Loucy (cell line): ENCODE results near the gene ZNF831.

ENCODE experiments used
- H2AFZ ChIP-seq: fragments of 200-600 bp; sonication (generic); 2 replicates; pipeline ENCODE4 v1.6.0; 2016; ENCODE audit warnings: antibody characterized with exemption, mild to moderate bottlenecking, low read length, moderate library complexity
- H3F3A ChIP-seq: fragments of 200-600 bp; 2 replicates; pipeline ENCODE4 v1.6.0; 2016; ENCODE audit warnings: antibody characterized with exemption, low read depth, mild to moderate bottlenecking
- H3K27me3 ChIP-seq: fragments of 200-600 bp; sonication (generic); 2 replicates; pipeline ENCODE4 v1.6.1; 2014; ENCODE audit warnings: low read length, mild to moderate bottlenecking; ENCODE audit not compliant: insufficient read depth, poor library complexity, severe bottlenecking
- H3K36me3 ChIP-seq: fragments of 200-600 bp; sonication (generic); 2 replicates; pipeline ENCODE4 v1.6.1; 2016; ENCODE audit warnings: low read length; ENCODE audit not compliant: insufficient read depth
- H3K4me1 ChIP-seq: fragments of 200-600 bp; sonication (generic); 2 replicates; pipeline ENCODE4 v1.5.1; 2014; ENCODE audit warnings: low read length, mild to moderate bottlenecking; ENCODE audit not compliant: insufficient read depth, poor library complexity, severe bottlenecking
- H3K4me2 ChIP-seq: fragments of 200-600 bp; sonication (generic); 2 replicates; pipeline ENCODE4 v1.6.0; 2014; ENCODE audit warnings: antibody characterized with exemption, low read length, low read depth, mild to moderate bottlenecking; ENCODE audit not compliant: poor library complexity, severe bottlenecking
- H3K4me3 ChIP-seq: fragments of 200-600 bp; sonication (generic); 2 replicates; pipeline ENCODE4 v1.5.1; 2014; ENCODE audit warnings: low read length, mild to moderate bottlenecking, mixed read lengths; ENCODE audit not compliant: poor library complexity, severe bottlenecking
- H3K79me2 ChIP-seq: fragments of 200-600 bp; sonication (generic); 2 replicates; pipeline ENCODE4 v1.6.1; 2014; ENCODE audit warnings: low read length; ENCODE audit not compliant: insufficient read depth
- H3K9ac ChIP-seq: fragments of 200-600 bp; sonication (generic); 2 replicates; pipeline ENCODE4 v1.6.0; 2014; ENCODE audit warnings: mild to moderate bottlenecking, low read depth, low read length, moderate library complexity; ENCODE audit not compliant: poor library complexity, severe bottlenecking
- H3K9me2 ChIP-seq: fragments of 200-600 bp; sonication (generic); replicated peaks from 2 replicates; pipeline ENCODE4 v1.6.1; 2016; ENCODE audit warnings: low read depth, low read length, mixed read lengths
- H3K9me3 ChIP-seq: fragments of 200-600 bp; sonication (generic); 2 replicates; pipeline ENCODE4 v1.6.1; 2014; ENCODE audit warnings: mild to moderate bottlenecking, antibody characterized with exemption, low read length, low read depth; ENCODE audit not compliant: insufficient read depth
- H4K20me1 ChIP-seq: fragments of 200-600 bp; sonication (generic); 2 replicates; pipeline ENCODE4 v1.6.0; 2014; ENCODE audit warnings: antibody characterized with exemption, low read length, mild to moderate bottlenecking; ENCODE audit not compliant: insufficient read depth, poor library complexity, severe bottlenecking
- CTCF ChIP-seq: fragments of 200-600 bp; sonication (generic); conservative IDR thresholded peaks from 2 replicates; pipeline ENCODE4 v1.5.1; 2014; ENCODE audit warnings: mild to moderate bottlenecking, antibody characterized with exemption, low read length
- EZH2phosphoT487 ChIP-seq: fragments of 200-600 bp; IDR thresholded peaks from 2 replicates; pipeline ENCODE4 v1.6.1; 2018; ENCODE audit warnings: antibody characterized with exemption, mild to moderate bottlenecking, moderate library complexity, borderline replicate concordance

The ZNF831 gene

DNA sequence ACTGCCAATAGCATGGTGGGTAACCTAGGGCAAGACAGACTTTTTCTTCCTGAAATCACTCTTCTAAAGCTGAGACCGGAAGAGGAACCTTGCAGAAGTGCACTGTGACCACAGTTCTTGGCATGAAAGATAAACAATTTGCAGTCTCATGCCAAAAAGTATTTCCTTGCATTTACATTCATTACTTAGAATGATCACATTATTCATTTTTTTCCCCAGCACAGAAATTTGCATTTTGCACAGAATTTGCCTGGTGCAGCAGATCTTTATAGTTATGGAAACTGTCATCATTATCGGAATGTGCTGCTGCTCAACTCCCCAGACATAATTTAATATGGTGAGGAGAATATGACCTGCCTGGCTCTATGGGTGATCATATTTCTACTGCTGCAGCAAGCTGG lies 94.6 kb downstream of the ZNF831 start:
- TF ChIP-seq CTCF (no peak), EZH2phosphoT487 (no peak)
- Histone ChIP-seq H2AFZ (no peak overlapping the region), H3K9ac (no peak overlapping the region), H3F3A (no peaks in the 10 kb centered on the region), H3K27me3 (peaks cover 9% of the 10 kb centered on the region), H3K9me2 (no peaks in the 10 kb centered on the region), H3K36me3 (no peaks in the 10 kb centered on the region), H3K9me3 (no peaks in the 10 kb centered on the region), H4K20me1 (no peaks in the 10 kb centered on the region), H3K79me2 (no peaks in the 10 kb centered on the region), H3K4me1 (peaks cover 20% of the 10 kb centered on the region), H3K4me2 (peak overlapping the region; percentile 17), H3K4me3 (peak overlapping the region; percentile 11)

DNA sequence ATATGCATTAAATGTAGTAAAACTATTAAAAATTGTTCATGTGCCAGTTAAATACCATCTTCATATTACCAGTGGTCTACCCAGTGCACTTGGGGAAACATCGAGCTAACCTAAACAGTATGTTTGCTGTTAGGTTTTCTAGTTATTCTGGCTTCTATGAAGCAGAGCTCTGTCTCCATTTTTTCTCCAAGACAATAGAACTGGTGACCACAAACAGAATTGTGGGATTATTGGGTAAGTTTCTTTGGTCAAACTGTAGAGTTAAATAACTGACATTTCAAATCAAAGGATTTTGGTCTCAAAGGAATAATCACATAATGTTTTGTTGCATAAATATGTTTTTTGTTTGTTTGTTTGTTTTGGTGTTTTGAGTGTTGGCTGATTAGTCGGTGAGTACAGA lies 96.3 kb downstream of the ZNF831 start:
- Histone ChIP-seq H3K9me3 (no peaks in the 10 kb centered on the region), H3K36me3 (no peaks in the 10 kb centered on the region), H3K9me2 (no peaks in the 10 kb centered on the region), H3K27me3 (peaks cover 9% of the 10 kb centered on the region), H3K4me1 (peaks cover 8% of the 10 kb centered on the region), H3K9ac (no peak overlapping the region), H3F3A (no peaks in the 10 kb centered on the region), H3K79me2 (no peaks in the 10 kb centered on the region), H4K20me1 (no peaks in the 10 kb centered on the region), H2AFZ (no peak overlapping the region), H3K4me2 (no peak overlapping the region), H3K4me3 (no peak overlapping the region)
- TF ChIP-seq CTCF (no peak), EZH2phosphoT487 (no peak)

DNA sequence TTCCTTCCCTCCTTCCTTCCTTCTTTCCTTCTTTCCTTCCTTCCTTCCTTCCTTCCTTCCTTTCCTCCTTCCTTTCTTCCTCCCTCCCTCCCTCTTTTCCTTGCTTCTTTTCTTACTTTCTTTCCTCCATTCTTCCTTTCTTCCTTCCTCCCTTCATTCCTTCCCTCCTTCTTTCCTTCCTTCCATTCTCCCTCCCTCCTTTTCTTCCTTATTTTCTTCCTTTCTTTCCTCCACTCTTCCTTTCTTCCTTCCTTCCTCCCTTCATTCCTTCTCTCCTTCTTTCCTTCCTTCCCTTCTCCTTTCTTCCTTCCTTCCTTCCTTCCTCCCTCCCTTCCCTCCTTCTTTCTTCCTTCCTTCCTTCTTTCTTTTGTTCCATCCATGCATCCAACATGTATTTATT lies 101.7 kb downstream of the ZNF831 start:
- Histone ChIP-seq H3K27me3 (no peaks in the 10 kb centered on the region), H2AFZ (no peak overlapping the region), H3K4me1 (peaks cover 7% of the 10 kb centered on the region), H3K36me3 (no peaks in the 10 kb centered on the region), H4K20me1 (no peaks in the 10 kb centered on the region), H3F3A (no peaks in the 10 kb centered on the region), H3K79me2 (no peaks in the 10 kb centered on the region), H3K4me2 (no peak overlapping the region), H3K9me3 (no peaks in the 10 kb centered on the region), H3K9ac (no peak overlapping the region), H3K9me2 (no peaks in the 10 kb centered on the region), H3K4me3 (no peak overlapping the region)
- TF ChIP-seq EZH2phosphoT487 (no peak), CTCF (no peak)
